ENCODE measurements around the gene IGSF10.

DNA sequence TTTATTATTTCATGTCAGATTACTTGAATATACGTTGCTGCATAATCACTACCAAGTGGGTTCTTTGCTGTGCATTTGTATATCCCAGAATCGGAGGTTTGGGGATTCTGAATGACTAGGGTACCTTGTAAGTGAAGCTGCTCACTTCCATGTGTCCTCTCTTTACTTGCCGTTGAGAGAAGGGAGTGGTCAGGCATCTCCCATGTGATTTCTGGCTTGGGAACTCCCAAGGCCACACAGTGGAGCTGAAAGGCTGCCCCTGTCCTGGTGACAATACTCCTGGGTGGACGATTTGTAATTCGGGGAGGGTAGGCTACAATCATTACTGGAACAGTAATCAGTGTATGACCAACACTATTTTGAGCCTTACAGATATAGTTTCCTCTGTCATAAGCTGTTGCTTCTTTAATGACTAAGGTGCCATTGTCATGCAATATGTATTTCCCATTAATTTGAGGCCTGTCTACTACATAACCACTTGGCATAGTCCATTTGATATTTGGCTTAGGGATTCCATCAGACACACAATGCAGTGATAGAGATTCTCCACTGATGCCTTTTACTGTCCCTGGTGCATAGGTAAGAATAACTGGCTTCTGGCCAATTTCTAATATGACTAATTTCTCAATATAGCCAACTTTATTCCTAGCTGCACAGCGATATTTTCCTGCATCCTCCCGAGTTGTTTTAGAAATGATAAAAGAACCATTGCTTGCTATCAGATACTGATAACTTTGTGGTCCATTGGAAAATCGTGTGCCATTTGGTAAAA, 24.0 kb downstream of the IGSF10 start:
- TF ChIP-seq, protein P1, sequence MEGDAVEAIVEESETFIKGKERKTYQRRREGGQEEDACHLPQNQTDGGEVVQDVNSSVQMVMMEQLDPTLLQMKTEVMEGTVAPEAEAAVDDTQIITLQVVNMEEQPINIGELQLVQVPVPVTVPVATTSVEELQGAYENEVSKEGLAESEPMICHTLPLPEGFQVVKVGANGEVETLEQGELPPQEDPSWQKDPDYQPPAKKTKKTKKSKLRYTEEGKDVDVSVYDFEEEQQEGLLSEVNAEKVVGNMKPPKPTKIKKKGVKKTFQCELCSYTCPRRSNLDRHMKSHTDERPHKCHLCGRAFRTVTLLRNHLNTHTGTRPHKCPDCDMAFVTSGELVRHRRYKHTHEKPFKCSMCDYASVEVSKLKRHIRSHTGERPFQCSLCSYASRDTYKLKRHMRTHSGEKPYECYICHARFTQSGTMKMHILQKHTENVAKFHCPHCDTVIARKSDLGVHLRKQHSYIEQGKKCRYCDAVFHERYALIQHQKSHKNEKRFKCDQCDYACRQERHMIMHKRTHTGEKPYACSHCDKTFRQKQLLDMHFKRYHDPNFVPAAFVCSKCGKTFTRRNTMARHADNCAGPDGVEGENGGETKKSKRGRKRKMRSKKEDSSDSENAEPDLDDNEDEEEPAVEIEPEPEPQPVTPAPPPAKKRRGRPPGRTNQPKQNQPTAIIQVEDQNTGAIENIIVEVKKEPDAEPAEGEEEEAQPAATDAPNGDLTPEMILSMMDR (IDR thresholded peaks at IDR 0.05; ENCODE audit: low read depth, low read length, missing input control) = no peak
- TF ChIP-seq JUND (IDR thresholded peaks at IDR 0.05) (no peak), GABPA (IDR thresholded peaks at IDR 0.05 in 1 of 2, conservative IDR thresholded peaks at IDR 0.05 in 1 of 2) (no peak), RAD21 (IDR thresholded peaks at IDR 0.05) (no peak), SP1 (IDR thresholded peaks at IDR 0.05) (no peak), TAF1 (conservative IDR thresholded peaks at IDR 0.05) (no peak), RXRA (IDR thresholded peaks at IDR 0.05) (no peak), FOXA1 (IDR thresholded peaks at IDR 0.05) (no peak), YY1 (IDR thresholded peaks at IDR 0.05) (no peak)
- TF ChIP-seq, protein P2, sequence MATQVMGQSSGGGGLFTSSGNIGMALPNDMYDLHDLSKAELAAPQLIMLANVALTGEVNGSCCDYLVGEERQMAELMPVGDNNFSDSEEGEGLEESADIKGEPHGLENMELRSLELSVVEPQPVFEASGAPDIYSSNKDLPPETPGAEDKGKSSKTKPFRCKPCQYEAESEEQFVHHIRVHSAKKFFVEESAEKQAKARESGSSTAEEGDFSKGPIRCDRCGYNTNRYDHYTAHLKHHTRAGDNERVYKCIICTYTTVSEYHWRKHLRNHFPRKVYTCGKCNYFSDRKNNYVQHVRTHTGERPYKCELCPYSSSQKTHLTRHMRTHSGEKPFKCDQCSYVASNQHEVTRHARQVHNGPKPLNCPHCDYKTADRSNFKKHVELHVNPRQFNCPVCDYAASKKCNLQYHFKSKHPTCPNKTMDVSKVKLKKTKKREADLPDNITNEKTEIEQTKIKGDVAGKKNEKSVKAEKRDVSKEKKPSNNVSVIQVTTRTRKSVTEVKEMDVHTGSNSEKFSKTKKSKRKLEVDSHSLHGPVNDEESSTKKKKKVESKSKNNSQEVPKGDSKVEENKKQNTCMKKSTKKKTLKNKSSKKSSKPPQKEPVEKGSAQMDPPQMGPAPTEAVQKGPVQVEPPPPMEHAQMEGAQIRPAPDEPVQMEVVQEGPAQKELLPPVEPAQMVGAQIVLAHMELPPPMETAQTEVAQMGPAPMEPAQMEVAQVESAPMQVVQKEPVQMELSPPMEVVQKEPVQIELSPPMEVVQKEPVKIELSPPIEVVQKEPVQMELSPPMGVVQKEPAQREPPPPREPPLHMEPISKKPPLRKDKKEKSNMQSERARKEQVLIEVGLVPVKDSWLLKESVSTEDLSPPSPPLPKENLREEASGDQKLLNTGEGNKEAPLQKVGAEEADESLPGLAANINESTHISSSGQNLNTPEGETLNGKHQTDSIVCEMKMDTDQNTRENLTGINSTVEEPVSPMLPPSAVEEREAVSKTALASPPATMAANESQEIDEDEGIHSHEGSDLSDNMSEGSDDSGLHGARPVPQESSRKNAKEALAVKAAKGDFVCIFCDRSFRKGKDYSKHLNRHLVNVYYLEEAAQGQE (IDR thresholded peaks at IDR 0.05) = no peak
- TF ChIP-seq, protein P3, sequence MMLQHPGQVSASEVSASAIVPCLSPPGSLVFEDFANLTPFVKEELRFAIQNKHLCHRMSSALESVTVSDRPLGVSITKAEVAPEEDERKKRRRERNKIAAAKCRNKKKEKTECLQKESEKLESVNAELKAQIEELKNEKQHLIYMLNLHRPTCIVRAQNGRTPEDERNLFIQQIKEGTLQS (IDR thresholded peaks at IDR 0.05) = no peak
